ENCODE measurements around the gene PRKAG2.

- TF ChIP-seq CTCF (IDR thresholded peaks at IDR 0.05) (no peak), POLR2A (IDR thresholded peaks at IDR 0.05) (no peak)
These were observed 186.3 kb downstream of the PRKAG2 start for GRCh38 chr7:151690606-151691005.
